ENCODE results near the gene BLTP3A. TPM values are rescaled to one million over a fixed set of nuclear protein-coding genes. Genes with fewer than 3 reads are reported as not detected.
"Not testable (repeated sequence)": the region's sequence is repeated elsewhere in the genome, so short reads cannot be mapped to it uniquely, and the experiment has no call there.

BLTP3A gene
- total and polyA plus RNA-seq, 3 donors from 2014 or later: 34.6 to 44.1 (median 37.0) TPM

DNA sequence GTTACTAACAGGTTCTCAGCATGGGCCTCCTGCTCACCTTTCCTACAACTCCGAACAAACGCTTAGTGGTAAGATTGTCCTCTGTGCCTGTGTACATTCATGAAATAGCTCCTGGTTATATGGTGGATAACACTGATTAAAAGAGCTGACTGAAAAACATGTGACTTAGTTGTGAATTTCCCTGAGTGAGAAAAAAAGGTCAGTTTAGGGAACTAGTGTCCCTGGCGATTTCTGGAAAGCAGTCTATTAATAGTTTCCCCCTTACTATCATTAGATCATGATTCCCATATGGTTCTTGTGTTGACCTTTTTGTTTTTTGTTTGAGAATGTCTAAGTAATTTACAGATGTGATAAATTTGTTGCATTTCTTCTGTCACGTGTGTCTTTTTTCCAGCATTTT is 18.9 kb upstream of the BLTP3A start:
- Histone ChIP-seq H3K4me1 (no peaks in the 10 kb centered on the region), H3K4me3 (no peak overlapping the region), H3K27ac (peak overlapping the region in 1 of 2 donors; percentile 6), H3K36me3 (ENCODE audit: low read depth, missing control alignments) (no peaks in the 10 kb centered on the region), H3K9me3 (no peaks in the 10 kb centered on the region), H3K27me3 (no peaks in the 10 kb centered on the region)
- TF ChIP-seq POLR2A (IDR thresholded peaks at IDR 0.05): no peak
- TF ChIP-seq, protein P1, sequence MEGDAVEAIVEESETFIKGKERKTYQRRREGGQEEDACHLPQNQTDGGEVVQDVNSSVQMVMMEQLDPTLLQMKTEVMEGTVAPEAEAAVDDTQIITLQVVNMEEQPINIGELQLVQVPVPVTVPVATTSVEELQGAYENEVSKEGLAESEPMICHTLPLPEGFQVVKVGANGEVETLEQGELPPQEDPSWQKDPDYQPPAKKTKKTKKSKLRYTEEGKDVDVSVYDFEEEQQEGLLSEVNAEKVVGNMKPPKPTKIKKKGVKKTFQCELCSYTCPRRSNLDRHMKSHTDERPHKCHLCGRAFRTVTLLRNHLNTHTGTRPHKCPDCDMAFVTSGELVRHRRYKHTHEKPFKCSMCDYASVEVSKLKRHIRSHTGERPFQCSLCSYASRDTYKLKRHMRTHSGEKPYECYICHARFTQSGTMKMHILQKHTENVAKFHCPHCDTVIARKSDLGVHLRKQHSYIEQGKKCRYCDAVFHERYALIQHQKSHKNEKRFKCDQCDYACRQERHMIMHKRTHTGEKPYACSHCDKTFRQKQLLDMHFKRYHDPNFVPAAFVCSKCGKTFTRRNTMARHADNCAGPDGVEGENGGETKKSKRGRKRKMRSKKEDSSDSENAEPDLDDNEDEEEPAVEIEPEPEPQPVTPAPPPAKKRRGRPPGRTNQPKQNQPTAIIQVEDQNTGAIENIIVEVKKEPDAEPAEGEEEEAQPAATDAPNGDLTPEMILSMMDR (IDR thresholded peaks at IDR 0.05): no peak
- 78 to 81% methylated on average over 4 of the region's 4 CpGs for WGBS, 2 donors
- no peak for DNase-seq
- intact Hi-C loops (cut with DNase I; ENCODE audit: low total_unique reads): no loop called here

DNA sequence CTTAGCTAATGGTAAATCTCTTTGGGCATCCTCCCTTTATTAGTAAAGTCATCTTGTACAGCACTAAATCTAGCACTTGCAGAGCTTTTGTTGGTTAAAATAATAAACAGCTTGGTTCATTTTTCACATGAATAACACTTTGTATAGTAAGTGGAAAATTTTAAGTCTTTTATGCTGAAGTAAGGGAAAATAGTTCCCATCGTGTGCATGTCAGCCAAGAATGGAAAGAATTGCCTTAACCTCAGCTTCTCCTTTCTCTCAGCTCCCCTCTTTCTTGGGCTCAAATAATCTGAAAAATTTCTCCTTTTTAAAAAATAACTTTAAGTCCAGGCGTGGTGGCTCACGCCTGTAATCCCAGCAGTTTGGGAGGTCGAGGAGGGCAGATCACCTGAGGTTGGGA is 18.0 kb upstream of the BLTP3A start:
- H3K27ac ChIP-seq: peak overlapping the region in 1 of 2 donors; percentile 23
- H3K9me3 ChIP-seq: no peaks in the 10 kb centered on the region
- no peak overlapping the region for H3K4me3 ChIP-seq
- WGBS, 2 donors: 59 to 74% methylated on average over 4 of the region's 4 CpGs
- no peaks in the 10 kb centered on the region for H3K4me1 ChIP-seq
- H3K36me3 ChIP-seq (ENCODE audit: low read depth, missing control alignments): no peaks in the 10 kb centered on the region
- intact Hi-C loops (cut with DNase I; ENCODE audit: low total_unique reads): no loop called here
- TF ChIP-seq POLR2A (IDR thresholded peaks at IDR 0.05): no peak
- TF ChIP-seq, protein P1 (IDR thresholded peaks at IDR 0.05): no peak
- no peaks in the 10 kb centered on the region for H3K27me3 ChIP-seq
- DNase-seq: peak; percentile 4

DNA sequence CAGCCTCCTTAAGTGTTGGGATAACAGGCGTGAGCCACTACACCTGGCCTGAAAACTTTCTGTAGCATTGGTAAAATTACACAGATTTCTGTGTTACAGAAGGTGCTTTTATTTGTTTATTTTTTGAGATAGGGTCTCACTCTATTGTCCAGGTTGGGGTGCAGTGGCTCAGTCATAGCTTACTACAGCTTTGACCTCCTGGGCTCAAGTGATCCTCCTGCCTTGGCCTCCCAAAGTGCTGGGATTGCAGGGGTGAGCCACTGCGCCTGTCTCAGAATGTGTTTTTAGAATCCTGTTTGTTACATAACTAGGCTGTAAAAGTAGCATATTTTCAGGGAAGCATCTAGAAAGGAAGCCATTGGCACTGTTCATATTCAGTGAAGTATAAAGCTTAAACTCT is 16.9 kb upstream of the BLTP3A start:
- H3K36me3 ChIP-seq (ENCODE audit: low read depth, missing control alignments): no peaks in the 10 kb centered on the region
- no peak overlapping the region for H3K4me3 ChIP-seq
- intact Hi-C loops (cut with DNase I; ENCODE audit: low total_unique reads): no loop called here
- peak overlapping the region in 1 of 2 donors; percentile 23 for H3K27ac ChIP-seq
- no peaks in the 10 kb centered on the region for H3K27me3 ChIP-seq
- TF ChIP-seq, protein P1 (IDR thresholded peaks at IDR 0.05): no peak
- no peak for DNase-seq
- WGBS, 2 donors: 93 to 95% methylated on average over 2 of the region's 2 CpGs
- no peaks in the 10 kb centered on the region for H3K9me3 ChIP-seq
- no peaks in the 10 kb centered on the region for H3K4me1 ChIP-seq

DNA sequence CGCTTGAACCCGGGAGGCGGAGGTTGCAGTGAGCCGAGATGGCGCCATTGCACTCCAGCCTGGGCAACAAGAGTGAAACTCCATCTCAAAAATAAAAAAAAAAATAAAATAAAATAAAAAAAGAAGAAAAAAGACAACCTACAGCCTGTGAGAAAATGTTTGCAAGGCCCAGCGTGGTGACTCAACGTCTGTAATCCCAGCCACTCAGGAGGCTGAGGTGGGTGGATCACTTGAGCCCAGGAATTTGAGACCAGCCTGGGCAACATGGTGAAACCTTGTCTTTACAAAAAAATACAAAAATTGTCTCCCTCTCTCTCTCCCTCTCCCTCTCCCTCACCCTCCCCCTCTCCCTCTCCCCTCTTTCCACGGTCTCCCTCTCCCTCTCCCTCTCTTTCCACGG is 6.5 kb upstream of the BLTP3A start:
- intact Hi-C loops (cut with DNase I; ENCODE audit: low total_unique reads); H3K9me3 ChIP-seq; H3K36me3 ChIP-seq (ENCODE audit: low read depth, missing control alignments); H3K27ac ChIP-seq; H3K27me3 ChIP-seq; DNase-seq; H3K4me1 ChIP-seq; H3K4me3 ChIP-seq: not testable (repeated sequence)
- 59 to 81% methylated on average over 9 of the region's 9 CpGs for WGBS, 2 donors

DNA sequence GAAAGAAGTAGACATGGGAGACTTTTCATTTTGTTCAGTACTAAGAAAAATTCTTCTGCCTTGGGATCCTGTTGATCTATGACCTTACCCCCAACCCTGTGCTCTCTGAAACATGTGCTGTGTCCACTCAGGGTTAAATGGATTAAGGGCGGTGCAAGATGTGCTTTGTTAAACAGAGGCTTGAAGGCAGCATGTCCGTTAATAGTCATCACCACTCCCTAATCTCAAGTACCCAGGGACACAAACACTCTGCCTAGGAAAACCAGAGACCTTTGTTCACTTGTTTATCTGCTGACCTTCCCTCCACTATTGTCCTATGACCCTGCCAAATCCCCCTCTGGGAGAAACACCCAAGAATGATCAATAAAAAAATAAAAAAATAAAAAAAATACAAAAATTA is 4.7 kb upstream of the BLTP3A start:
- H3K27ac ChIP-seq; intact Hi-C loops (cut with DNase I; ENCODE audit: low total_unique reads); H3K4me3 ChIP-seq; H3K27me3 ChIP-seq; DNase-seq; H3K4me1 ChIP-seq; H3K36me3 ChIP-seq (ENCODE audit: low read depth, missing control alignments); H3K9me3 ChIP-seq: not testable (repeated sequence)
- WGBS, 2 donors: 46 to 53% methylated on average over 2 of the region's 2 CpGs

DNA sequence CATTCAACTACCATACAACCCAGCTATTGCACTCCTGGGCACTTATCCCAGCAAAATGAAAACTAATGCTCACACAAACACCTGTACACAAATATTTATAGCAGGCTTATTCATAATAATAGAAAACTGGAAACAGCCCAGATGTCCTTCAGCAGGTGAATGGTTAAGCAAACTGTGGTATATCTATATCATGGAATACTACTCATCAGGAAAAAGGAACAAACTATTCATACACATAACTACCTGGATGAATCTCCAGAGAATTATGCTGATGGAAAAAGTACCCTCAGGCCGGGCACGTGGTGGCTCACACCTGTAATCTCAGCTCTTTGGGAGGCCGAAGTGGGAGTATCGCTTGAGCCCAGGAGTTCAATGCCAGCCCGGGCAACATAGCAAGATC is 3.8 kb upstream of the BLTP3A start:
- no peak for DNase-seq
- no peak overlapping the region for H3K4me3 ChIP-seq
- no peaks in the 10 kb centered on the region for H3K36me3 ChIP-seq (ENCODE audit: low read depth, missing control alignments)
- intact Hi-C loops (cut with DNase I; ENCODE audit: low total_unique reads): no loop called here
- H3K27me3 ChIP-seq: no peaks in the 10 kb centered on the region
- peaks cover 9% of the 10 kb centered on the region for H3K4me1 ChIP-seq
- WGBS, 2 donors: 94 to 96% methylated on average over 5 of the region's 5 CpGs
- no peaks in the 10 kb centered on the region for H3K9me3 ChIP-seq
- TF ChIP-seq, protein P1 (IDR thresholded peaks at IDR 0.05): no peak
- no peak for TF ChIP-seq POLR2A (IDR thresholded peaks at IDR 0.05)
- no peak overlapping the region for H3K27ac ChIP-seq
